GM10266 (cell line): ENCODE data around the gene CCDC88C.
A peak's percentile ranks its signal among the peaks of the same experiment; 100 is the strongest.

ENCODE experiments used
- DNase-seq: peaks from one replicate; pipeline ENCODE4 v3.0.0; 2012; ENCODE audit errors: extremely low spot score
- CTCF ChIP-seq: IDR thresholded peaks from 2 replicates; pipeline ENCODE4 v1.5.1; 2012; ENCODE audit warnings: mild to moderate bottlenecking, low read depth; ENCODE audit not compliant: control insufficient read depth, insufficient read depth; ENCODE audit errors: missing control alignments

CCDC88C gene

GRCh38 chr14:91394105-91395081 is 23.2 kb downstream of the CCDC88C start:
- no peak for DNase-seq

GRCh38 chr14:91392623-91393303 is 24.9 kb downstream of the CCDC88C start:
- DNase-seq: no peak
- TF ChIP-seq CTCF: no peak

More at GRCh38 chr14:91394105-91395081, 23.2 kb downstream of the CCDC88C start:
- no peak for TF ChIP-seq CTCF

GRCh38 chr14:91390165-91390778 is 27.3 kb downstream of the CCDC88C start:
- no peak for TF ChIP-seq CTCF

GRCh38 chr14:91389150-91389549 is 28.5 kb downstream of the CCDC88C start:
- no peak for DNase-seq
- TF ChIP-seq CTCF: no peak

More at GRCh38 chr14:91390165-91390778, 27.3 kb downstream of the CCDC88C start:
- DNase-seq: no peak

- peak; percentile 77 for DNase-seq
- no peak for TF ChIP-seq CTCF
Observed at GRCh38 chr14:91388551-91388975, 29.1 kb downstream of the CCDC88C start.

- TF ChIP-seq CTCF: no peak
- DNase-seq: no peak
Observed at GRCh38 chr14:91387951-91388381, 29.7 kb downstream of the CCDC88C start.
